HG03097 (cell line): ENCODE measurements around the gene SRL.
"Not testable (repeated sequence)": the region's sequence is repeated elsewhere in the genome, so short reads cannot be mapped to it uniquely, and the experiment has no call there.

Experiments
- ATAC-seq: cut with Tn5 transposase; IDR thresholded peaks from one replicate; pipeline ENCODE4 v1.9.1; 2021; ENCODE audit not compliant: unreplicated experiment, low FRiP score

The SRL gene

DNA sequence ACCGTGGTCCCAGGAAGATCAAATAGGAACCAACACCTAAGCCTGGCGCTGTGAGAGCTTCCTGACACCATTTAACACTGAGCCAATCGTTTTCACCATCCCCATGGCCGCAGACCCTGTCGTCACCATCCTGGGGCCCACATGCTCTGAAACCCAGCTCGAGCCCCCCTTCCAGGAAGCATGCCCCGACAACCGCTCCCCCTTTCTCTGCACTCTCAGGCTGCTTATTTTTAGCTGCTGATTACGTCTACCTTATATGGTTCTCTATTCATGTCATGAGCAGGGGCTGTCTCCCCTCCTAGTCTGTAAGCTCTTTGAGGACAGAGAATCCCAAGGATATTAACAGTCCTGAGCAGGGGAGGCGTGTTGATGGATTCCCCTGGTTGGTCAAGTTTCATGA is 10.5 kb downstream of the SRL start:
- ATAC-seq = no peak

GRCh38 chr16:4227040-4227332 is 14.9 kb downstream of the SRL start:
- no peak for ATAC-seq

DNA sequence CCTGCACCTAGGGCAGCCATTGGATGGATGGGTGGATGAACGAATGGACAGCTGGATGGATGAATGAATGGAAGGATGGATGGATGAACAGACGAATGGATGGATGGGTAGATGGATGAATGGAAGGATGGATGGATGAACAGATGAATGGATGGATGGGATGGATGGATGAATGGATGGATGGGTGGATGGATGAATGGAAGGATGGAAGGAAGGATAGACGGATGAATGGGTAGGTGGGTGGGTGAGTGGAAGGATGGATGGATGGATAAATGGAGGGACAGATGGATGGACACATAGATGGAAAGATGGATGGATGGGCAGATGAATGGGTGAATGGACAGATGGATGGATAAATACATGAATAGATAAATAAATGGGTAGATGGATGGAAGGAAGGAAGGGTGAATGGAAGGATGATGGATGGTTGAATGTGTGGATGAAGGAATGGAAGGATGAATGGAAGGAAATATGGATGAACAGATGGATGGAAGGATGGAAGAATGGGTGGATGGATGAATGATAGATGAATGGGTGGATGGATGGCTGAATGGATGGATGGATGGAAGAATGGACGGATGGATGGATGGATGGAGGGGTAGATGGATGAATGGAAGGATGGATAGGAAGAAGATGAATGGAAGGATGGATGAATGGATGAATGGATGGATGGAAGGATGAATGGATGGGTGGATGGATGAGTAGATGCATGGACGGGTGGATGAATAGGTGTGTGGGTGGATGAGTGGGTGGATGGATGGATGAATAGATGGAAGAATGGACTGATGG is 15.4 kb downstream of the SRL start:
- ATAC-seq = no peak

- ATAC-seq = no peak
Observed at GRCh38 chr16:4225075-4225474, 16.8 kb downstream of the SRL start.

- ATAC-seq = no peak
Observed at GRCh38 chr16:4220358-4220757, 21.5 kb downstream of the SRL start.

DNA sequence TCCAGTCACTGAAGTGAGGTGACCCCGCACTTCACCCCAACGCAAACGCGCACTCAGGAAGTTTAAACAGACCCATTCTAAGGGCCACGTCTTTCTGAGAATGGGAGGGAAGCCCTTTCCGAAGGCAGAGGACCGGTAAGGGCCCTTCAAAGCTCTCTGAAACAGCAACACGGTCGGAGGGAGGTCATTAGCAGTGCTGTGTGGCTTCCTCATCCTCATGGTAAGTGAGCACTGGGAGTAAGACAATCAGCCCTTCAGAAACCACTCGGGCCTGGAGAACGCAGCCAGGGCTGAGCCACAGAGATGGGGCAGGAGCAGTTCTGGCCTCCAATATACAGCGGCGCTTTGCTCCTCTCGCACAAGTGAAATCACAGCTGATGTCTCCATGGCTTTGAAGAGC is 23.7 kb downstream of the SRL start:
- no peak for ATAC-seq

GRCh38 chr16:4217204-4218131 is 24.4 kb downstream of the SRL start:
- no peak for ATAC-seq

GRCh38 chr16:4216596-4216995 is 25.3 kb downstream of the SRL start:
- ATAC-seq = no peak

DNA sequence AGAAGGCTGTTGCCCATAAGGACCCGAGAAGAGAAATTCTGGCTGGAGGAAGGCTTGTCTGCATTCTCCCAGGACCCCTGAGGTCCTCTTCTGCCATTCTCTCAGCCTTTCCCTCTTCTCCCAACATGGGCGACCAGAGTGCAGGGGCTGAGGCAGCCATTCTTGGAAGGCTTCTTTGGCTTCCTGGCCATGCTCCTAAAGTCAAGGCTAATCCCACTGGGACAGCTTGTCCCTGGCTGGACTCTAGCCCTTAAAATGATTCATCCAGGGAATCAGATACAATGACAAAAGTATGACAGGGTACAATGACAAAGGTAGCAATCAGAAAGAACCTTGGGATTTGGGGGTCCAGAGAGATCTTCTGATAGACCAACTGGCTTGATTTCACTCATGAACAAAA is 26.8 kb downstream of the SRL start:
- ATAC-seq = no peak

DNA sequence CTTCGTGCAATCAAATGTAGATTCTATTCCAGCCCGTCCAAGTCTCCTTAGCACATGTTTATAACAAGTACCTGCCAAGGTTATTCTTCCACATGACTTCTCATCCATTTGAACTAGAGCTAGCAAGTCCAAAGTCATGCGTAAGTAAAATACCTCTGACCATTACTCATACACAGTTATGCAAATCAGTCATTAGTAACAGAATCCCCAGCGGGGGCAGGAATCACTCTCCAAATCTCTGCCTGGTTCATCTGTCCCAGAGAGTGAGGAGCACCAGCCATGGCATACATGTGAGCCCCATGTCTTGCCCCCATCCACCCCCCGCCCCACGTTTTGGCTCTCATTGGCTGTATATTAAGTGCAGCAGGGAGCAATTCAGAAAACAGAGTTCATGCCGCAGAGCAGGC is 27.7 kb downstream of the SRL start:
- ATAC-seq = no peak

DNA sequence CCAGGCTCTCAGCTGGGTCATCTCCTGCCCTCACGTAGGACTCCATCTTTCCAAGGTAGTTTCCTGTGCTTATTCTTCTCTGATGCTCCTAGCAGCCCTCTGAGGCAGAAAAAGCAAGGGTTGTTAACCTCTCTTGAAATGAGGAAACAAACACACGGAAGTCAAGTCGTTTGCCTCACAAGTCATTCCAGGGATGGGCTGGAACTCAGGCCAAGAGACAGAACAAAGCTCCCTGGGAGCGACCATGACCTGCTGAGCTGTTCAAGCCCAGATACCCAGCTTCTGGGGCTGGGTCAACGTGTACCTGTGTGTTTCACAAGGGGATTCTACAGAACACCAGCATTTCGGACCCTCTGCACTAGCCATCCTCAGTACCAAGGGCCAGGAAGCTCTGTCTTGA is 28.1 kb downstream of the SRL start:
- ATAC-seq = no peak

DNA sequence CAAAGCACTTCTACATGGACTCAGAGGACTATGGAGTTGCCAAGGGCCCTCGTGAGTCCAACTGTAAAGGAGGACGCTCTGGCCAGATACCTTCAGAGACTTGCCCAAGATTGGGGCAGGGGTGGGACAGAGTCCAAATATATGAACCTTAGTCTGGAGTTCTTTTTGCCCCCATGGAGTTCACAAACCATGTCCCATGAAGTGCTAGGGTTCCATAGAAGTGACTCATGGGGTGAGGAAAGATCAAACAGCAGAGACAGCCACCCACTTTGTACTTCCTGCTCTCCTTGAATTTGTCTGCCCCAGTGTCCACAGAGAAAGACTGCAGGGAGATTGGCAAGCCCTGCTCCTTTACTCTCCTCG is 29.0 kb downstream of the SRL start:
- no peak for ATAC-seq

DNA sequence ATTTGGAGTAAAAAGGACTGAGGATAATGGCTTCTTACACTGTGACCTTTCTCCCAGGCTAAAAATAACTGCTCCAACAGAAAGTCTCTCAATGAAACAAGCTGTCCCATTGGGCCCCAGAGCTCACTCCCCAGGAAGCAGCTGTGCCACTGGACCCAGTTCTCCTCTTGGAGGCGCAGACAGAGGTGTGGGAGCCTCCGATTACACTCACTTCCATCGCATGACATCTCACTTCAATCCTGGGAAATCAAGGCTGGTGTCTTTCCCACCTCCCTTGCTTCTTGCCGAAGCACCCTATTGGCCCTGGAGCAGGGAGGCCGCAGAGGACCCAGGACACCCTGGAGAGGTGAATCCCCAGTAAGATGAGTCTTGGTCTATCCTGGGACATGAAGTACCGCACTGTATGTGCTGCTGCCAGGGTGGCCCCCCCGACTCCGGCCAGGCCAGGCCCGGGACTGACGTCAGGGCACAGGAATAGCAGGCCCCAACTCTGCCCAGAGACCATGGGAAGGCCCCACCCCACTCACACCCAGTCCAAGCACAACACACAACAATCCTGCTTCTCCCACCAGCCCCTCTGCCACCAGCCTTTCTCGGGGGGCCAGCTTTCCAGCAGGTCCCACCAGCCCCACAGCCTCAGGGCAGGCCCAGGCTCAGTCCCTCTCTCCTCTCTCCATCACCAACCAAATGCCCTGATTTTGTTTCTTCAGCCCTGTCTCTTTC is 29.5 kb downstream of the SRL start:
- ATAC-seq = no peak

DNA sequence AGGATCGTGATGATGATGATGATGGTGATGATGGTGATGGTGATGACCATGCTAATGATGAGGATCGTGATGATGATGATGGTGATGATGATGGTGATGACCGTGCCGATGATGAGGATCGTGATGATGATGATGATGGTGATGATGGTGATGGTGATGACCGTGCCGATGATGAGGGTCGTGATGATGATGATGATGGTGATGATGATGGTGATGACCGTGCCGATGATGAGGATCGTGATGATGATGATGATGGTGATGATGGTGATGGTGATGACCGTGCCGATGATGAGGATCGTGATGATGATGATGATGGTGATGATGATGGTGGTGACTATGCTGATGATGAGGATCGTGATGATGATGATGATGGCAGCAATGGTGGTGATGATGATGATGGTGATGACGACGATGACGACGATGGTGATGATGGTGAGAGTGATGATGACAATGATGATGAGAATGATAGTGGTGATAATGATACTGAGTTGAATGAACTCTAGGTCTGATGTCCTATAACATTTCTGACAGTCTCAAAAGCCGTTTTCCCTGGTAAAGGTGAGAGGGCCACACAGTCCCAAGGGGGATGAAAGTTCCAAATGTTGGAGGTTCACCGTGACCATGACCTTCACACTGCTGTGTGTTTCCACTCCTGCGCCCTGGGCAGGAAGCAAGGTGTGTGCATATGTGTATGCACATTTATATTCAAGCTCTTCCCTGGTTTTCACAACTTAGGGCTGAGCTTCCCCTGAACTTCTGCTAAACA is 30.3 kb downstream of the SRL start:
- ATAC-seq = not testable (repeated sequence)

GRCh38 chr16:4209666-4210065 is 32.2 kb downstream of the SRL start:
- ATAC-seq = no peak

- no peak for ATAC-seq
Observed at GRCh38 chr16:4208341-4208751, 33.5 kb downstream of the SRL start.

DNA sequence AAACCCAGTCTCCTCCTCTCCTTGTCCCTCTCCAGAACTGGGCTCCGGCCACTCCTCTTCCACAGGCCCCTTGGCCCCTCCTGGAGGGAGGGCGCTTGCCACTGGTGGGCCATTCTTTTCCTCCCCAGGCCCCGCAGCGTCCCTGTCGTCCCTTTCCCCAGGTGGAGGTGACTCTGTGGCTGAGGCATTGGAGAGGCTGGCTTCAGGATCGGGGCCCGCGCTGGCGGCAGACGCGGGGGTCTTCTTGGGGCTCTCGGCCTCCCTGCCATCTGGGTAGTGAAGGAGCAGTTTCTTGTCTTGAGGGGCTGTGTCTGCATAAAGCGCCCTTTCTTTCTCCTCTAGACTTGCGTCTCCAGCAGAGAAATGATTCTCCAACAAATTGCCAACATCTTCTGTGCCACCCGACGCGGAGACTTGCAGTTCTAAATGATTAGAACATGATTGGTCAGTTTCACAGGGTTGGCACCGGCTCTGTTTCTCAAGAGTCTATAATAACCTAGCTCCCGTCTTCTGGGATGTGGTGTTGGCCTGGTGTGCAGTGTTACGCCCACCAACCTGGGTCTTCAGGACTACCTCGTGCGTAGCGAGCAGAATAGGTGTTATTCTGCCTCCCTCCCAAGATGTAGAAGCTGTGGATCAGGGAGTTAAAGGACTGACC is 34.1 kb downstream of the SRL start:
- no peak for ATAC-seq

- no peak for ATAC-seq
Observed at GRCh38 chr16:4207229-4207628, 34.7 kb downstream of the SRL start.

DNA sequence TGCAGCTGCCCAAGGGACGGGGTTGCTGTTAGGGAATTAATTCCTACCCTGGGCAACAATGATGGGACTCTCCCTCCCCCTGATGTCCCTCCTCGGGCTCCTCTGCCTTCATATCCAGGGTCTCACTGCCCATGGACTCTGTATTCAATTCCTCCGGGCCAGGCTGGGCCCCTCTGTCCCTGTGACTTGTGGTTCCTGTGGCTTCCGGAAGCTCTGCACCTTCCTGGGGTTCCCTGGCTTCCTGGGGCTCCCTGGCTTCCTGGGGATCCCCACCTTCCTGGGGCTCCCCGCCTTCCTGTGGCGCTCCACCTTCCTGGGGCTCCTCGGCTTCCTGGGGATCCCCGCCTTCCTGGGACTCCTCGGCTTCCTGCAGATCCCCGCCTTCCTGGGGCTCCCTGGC is 35.2 kb downstream of the SRL start:
- no peak for ATAC-seq

DNA sequence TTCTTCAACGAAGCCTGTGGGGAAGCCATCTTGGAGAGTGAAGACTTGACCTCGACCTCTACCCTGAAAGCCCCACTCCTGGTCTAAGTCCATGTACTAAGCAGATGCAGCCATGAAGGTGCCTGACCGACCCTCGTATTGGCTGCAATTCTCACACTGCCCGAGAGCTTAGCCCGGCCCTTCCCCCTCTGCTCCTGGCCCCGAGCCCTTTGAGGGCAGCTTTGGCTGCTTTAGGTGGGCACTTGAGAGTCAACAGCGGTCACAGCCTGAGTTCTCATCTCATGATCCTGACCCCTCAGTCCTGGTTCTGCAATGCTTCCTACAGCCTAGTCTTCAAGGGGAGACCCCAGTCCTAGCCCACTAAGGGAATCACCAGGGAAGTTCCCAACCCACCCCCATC is 35.9 kb downstream of the SRL start:
- ATAC-seq = no peak
